ENCODE results near the gene DLGAP1. TPM values are rescaled to one million over a fixed set of nuclear protein-coding genes. Genes with fewer than 3 reads are reported as not detected.

Gene DLGAP1
- total RNA-seq, 1 experiment from 2014 or later = 2.9 TPM

- no peak for DNase-seq (ENCODE audit: low read depth)
These were observed 450.8 kb downstream of the DLGAP1 start for GRCh38 chr18:4004183-4004829.

DNA sequence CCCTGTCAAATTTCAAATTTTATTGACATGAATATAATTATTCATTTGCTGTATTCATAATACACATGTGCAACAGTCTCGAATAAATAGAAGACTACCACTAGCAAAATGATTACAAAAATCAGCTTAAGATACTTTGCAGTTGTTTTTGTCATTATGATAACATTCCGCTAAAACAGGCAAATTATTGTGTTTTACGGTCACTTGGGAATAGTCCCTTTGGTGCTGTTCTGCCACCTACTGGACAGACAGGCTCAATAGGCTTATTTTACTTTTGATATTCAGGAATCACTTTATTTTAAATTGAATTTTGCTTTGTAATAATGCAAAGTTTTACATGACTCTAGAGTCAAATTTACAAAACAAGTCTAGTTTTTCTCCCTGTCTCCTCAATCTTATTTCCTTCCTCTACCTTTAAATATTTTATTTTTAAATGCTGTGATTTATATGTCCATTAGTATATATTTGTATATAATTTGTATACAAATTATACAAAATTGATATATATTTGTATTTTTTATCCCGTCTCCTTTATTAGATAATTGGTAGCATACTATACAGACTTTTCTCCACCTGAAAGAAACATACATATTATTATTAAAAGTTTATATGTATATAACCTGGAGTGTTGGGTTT lies 456.3 kb downstream of the DLGAP1 start:
- peak; percentile 25 for DNase-seq (ENCODE audit: low read depth)

GRCh38 chr18:3995476-3996102 lies 459.5 kb downstream of the DLGAP1 start:
- peak; percentile 51 for DNase-seq (ENCODE audit: low read depth)

DNA sequence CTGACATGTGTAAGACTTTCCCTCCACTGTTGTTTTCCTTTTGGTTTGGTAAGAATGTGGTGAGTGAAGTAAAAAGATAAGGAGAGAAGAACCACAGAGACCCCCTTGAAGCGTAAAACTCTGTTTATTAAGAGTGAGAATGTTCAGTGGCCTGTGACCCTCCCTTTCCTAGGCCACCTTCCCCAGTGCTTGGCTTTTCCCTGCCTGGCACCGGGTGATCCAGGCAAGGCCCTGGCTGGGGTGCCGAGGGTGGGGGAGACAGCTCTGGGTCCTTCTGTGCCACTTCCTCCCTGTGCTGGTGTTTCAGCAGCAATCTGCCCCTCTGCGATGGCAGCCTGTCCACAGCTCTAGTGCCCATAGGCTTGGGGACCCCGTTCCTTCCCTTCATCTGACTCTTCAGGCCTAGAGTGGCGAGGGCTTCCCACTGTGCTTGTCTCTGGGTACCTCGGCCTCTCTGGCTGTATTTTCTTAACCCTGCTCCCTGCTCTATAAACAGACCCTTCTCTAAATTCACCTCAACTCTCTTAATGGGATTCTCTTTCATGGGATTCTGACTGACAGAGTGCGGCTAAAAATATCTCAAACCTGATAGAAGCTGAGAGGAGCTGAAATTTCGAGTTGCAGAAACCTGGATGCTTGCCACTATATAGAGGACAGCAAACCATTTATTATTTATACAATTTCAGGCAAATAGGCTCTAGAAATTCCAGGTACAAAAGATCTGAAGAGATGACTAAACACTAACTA lies 461.0 kb downstream of the DLGAP1 start:
- no peak for DNase-seq (ENCODE audit: low read depth)

- no peak for DNase-seq (ENCODE audit: low read depth)
These were observed 469.4 kb downstream of the DLGAP1 start for GRCh38 chr18:3985664-3986063.

DNA sequence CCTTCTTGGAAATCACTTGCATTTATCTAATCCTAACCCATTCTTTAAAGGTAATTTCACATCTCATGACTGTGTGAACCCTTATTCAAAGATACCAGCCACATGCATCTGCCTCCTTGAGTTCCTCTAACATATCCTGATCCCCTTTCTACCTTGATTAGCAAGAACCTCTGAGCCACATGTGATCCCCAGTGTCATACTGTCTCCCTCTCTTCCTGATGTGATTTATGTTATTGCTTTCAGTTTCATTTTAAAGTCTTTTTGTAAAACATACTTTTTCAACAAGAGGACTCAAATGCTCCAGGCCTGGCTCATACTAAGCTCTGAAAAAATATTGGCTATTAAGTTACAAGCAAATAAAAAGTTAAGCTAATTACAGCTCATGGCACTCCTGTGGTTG lies 470.1 kb downstream of the DLGAP1 start:
- no peak for DNase-seq (ENCODE audit: low read depth)

- DNase-seq (ENCODE audit: low read depth) = peak; percentile 9
These were observed 470.8 kb downstream of the DLGAP1 start for GRCh38 chr18:3984163-3984757.

DNA sequence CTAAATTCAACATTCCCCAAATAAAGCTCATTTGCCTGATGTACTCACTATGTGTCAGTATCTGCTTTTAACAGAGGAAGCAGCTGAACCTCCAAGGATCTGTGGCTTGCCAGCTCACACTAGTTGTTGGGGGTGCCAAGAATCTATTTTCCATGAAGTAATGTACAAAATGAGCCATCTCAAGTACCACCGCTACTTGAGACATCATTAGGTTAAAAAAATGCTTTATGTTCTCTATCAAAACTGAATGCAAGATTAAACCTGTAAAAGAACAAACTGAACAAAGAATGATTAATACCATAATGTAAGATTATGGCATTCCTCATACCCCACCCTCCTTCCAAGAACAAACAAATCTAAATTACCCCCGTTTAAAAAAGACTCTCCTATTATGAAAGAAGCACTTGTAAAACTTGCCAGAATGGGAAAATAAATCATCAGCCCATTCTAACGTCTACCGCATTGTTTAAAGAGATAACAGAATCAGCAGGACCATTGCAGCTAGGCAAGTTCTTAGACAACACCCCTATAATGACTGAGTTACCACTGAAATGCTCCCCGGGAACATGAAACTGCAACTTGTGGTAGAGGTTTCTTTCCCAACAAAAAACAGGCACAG lies 471.6 kb downstream of the DLGAP1 start:
- peak; percentile 77 for DNase-seq (ENCODE audit: low read depth)

GRCh38 chr18:3982541-3982940 lies 472.6 kb downstream of the DLGAP1 start:
- DNase-seq (ENCODE audit: low read depth) = no peak

- DNase-seq (ENCODE audit: low read depth) = no peak
These were observed 476.1 kb downstream of the DLGAP1 start for GRCh38 chr18:3979024-3979423.

DNA sequence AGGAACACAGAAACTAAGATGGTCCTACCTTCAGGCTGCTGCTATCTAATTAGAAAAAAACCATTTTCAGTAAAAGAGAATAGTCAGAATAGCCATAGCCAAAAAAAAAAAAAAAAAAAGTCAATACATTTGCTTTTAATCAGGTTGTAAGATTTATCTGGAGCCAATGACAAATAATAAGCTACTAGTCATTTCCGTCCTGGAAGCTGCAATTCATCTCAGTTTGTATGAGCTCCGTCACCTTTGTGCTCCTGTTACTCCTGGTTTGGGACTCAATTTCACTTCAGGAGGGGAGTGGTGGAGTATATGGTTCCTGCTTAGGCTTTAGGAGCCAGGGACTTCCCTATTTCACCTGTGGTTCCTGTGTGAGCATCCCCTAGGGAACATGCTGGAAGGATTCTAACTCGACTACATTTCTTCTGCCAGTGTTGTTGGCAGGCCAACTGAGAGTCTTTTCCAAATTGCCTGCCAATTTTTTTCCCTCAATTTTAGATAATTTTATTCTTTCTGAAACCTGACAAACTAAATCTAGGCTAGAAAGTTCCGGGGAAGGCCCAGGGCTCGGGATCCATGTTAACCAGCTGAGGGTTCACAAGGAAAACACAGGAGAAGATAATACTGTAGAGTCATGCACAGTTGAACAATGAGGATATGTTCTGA lies 481.8 kb downstream of the DLGAP1 start:
- no peak for DNase-seq (ENCODE audit: low read depth)

DNA sequence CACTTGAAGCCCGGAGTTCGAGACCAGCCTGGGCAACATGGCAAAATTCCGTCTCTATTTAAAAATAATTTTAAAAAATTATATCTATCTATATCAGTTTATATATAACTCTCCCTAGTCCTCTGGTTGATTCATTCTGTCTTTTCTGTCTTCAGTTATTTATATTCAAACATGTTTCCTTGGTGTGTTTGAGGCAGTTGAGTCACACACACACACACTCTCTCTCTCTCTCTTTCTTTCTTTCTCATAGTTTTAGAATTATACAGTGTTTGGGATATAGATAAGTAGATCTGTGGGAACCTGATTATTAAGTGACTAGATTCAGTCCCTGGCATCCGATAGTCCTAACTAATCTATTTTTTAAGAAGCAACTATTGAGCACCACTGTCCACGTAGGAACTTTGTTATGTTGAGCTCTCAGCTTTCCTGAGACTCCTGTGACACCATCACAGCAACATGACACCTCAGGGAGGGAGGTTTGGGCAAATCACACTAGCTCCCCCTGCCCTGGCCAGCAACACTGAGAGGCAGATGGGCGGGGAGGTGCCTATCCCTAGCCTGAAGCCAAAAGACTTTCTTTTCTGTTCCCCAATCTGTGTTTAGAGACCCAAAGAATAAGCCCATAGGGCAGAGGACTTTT lies 482.7 kb downstream of the DLGAP1 start:
- DNase-seq (ENCODE audit: low read depth) = peak; percentile 12

DNA sequence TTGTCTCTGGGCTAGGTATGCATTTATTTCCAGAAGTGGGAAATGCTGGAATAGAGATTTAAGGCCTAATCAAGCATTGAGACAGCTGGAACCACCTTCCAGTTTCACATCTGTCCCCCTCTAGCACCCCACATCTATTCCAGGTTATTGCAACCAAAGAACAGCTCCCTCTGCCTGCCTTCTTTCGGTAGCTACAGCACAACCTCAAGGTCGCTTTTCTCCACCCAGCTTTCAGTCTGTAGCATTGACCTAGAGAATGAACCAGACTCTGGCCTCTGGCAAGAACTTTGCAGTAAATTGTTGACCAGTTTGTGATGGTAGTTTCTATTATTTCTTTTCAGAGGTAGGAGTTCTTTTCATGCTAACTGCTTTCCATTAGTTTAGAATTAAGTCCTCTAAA lies 484.2 kb downstream of the DLGAP1 start:
- peak; percentile 13 for DNase-seq (ENCODE audit: low read depth)

- no peak for DNase-seq (ENCODE audit: low read depth)
These were observed 487.5 kb downstream of the DLGAP1 start for GRCh38 chr18:3967359-3968180.

GRCh38 chr18:3966642-3967358 lies 488.3 kb downstream of the DLGAP1 start:
- DNase-seq (ENCODE audit: low read depth) = peak; percentile 65

- no peak for DNase-seq (ENCODE audit: low read depth)
These were observed 488.9 kb downstream of the DLGAP1 start for GRCh38 chr18:3966246-3966641.

- DNase-seq (ENCODE audit: low read depth) = no peak
These were observed 494.1 kb downstream of the DLGAP1 start for GRCh38 chr18:3960977-3961376.

GRCh38 chr18:3960142-3960541 lies 495.0 kb downstream of the DLGAP1 start:
- DNase-seq (ENCODE audit: low read depth) = no peak

DNA sequence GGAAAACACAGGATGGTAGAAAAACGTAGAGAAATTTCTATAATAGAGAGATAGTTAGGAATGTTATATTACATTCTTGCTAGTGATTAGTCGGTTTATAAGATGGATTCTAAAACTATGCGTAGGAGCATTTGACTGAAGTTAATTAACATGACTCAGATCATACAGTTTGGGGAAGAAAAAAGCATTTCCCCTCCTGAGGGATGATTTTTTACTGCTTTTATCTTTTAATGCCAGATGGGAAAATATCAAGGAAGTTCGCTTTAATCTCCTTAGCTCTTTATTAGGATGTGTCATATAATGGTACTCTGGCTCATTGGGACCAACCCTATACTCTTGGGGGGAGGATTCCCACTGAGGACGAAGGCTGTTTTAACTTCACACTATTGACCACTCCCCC lies 503.1 kb downstream of the DLGAP1 start:
- DNase-seq (ENCODE audit: low read depth) = no peak
